ENCODE data around the gene C5AR1.

C5AR1 gene

DNA sequence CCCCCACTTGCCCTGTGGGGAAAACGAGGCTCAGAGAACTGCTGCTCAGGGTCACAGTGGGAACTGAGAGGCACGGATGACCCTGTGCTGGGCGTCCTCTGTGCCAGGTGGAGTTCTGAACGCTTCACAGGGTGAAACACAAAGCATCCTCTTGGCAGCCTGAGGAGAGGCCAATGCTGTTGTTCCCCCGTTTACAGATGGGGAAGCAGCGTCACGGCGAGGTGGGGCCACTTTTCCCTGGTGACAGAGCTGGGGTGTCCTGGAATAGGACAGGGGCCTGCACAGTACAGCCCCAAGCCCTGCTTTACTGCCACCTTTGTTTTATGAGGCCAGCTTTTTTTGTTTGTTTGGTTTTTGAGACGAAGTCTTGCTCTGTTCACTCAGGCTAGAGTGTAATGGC is 61.6 kb downstream of the C5AR1 start:
- Histone ChIP-seq H3K9ac (ENCODE audit: low read length) (no peak overlapping the region), H2BK120ac (ENCODE audit: insufficient read depth, low read length, poor library complexity) (no peak overlapping the region), H4K12ac (ENCODE audit: low read depth, low read length) (no peak overlapping the region), H4K8ac (ENCODE audit: low read depth, low read length) (no peak overlapping the region), H3K4me2 (ENCODE audit: low read length) (no peak overlapping the region), H4K91ac (ENCODE audit: low read depth, low read length) (no peak overlapping the region), H3K79me2 (ENCODE audit: control insufficient read depth, insufficient read depth, low read length, poor library complexity) (no peaks in the 10 kb centered on the region), H3K27me3 (ENCODE audit: insufficient read depth, low read length) (no peaks in the 10 kb centered on the region), H3K9me3 (ENCODE audit: insufficient read depth, low read depth, low read length) (peaks cover 4% of the 10 kb centered on the region), H2AK5ac (ENCODE audit: low read length) (no peak overlapping the region), H3K14ac (ENCODE audit: low read length) (no peak overlapping the region), H2BK5ac (ENCODE audit: low read depth, low read length, poor library complexity) (no peak overlapping the region), H3K4ac (ENCODE audit: low read depth, low read length) (no peak overlapping the region), H3K4me1 (ENCODE audit: control insufficient read depth in 1 of 2, insufficient read depth in 2 of 2, low read length in 2 of 2) (no peaks in the 10 kb centered on the region), H3K4me3 (ENCODE audit: low read depth, low read length) (no peak overlapping the region), H3K27ac (ENCODE audit: low read depth, low read length) (no peak overlapping the region), H2BK12ac (ENCODE audit: low read length) (no peak overlapping the region), H3K23ac (ENCODE audit: low read length) (no peak overlapping the region), H3K79me1 (ENCODE audit: low read length) (no peaks in the 10 kb centered on the region), H3K36me3 (ENCODE audit: control insufficient read depth in 1 of 2, insufficient read depth in 2 of 2, low read length in 2 of 2) (peaks cover 73 to 76% of the 10 kb centered on the region in 2 experiments), H2AFZ (ENCODE audit: insufficient read depth, low read length, poor library complexity) (no peak overlapping the region), H3K18ac (ENCODE audit: low read length) (no peak overlapping the region)
- no peak for DNase-seq
- no CpG with 5 or more reads among the region's 9 CpGs for WGBS (ENCODE audit: extremely low coverage, insufficient coverage, insufficient read length)
